WTC11 (cell line): Measurements from ENCODE around the gene FAM200A.

Experiments
- CTCF ChIP-seq: fragments of 200-600 bp; IDR thresholded peaks from 2 replicates; pipeline ENCODE4 v1.8.0; 2022; ENCODE audit warnings: antibody characterized with exemption
- ELF4 ChIP-seq: sonication (generic); formaldehyde crosslinking; IDR thresholded peaks from 2 replicates; pipeline ENCODE4 v1.8.1; 2022; ENCODE audit warnings: low read depth, mild to moderate bottlenecking, moderate library complexity, missing genetic modification reagents
- FOXP1 ChIP-seq: sonication (generic); formaldehyde crosslinking; IDR thresholded peaks from 2 replicates; pipeline ENCODE4 v1.8.0; 2022; ENCODE audit warnings: missing genetic modification reagents, mild to moderate bottlenecking, moderate library complexity, borderline replicate concordance
- IRF2 ChIP-seq: sonication (generic); formaldehyde crosslinking; IDR thresholded peaks from 2 replicates; pipeline ENCODE4 v1.8.0; 2022; ENCODE audit warnings: low read depth, missing genetic modification reagents, borderline replicate concordance
- JUN ChIP-seq: sonication (generic); formaldehyde crosslinking; IDR thresholded peaks from 2 replicates; pipeline ENCODE4 v1.8.0; 2023; ENCODE audit warnings: mild to moderate bottlenecking, missing genetic modification reagents
- NFATC4 ChIP-seq: fragments of 250-450 bp; sonication (Bioruptor Pico); IDR thresholded peaks from 2 replicates; pipeline ENCODE4 v1.9.0; 2021; ENCODE audit warnings: mild to moderate bottlenecking
- NR2C2 ChIP-seq: sonication (generic); formaldehyde crosslinking; IDR thresholded peaks from 2 replicates; pipeline ENCODE4 v1.8.0; 2022; ENCODE audit warnings: mild to moderate bottlenecking, missing genetic modification reagents
- SP1 ChIP-seq: sonication (generic); formaldehyde crosslinking; conservative IDR thresholded peaks from 2 replicates; pipeline ENCODE4 v1.8.1; 2022; ENCODE audit warnings: missing genetic modification reagents
- STAT6 ChIP-seq: sonication (generic); formaldehyde crosslinking; conservative IDR thresholded peaks from 2 replicates; pipeline ENCODE4 v1.8.1; 2023; ENCODE audit warnings: mild to moderate bottlenecking, low read depth, missing genetic modification reagents, moderate library complexity
- TEAD4 ChIP-seq: sonication (generic); formaldehyde crosslinking; IDR thresholded peaks from 2 replicates; pipeline ENCODE4 v1.8.0; 2022; ENCODE audit warnings: mild to moderate bottlenecking, missing genetic modification reagents
- ZNF263 ChIP-seq: sonication (generic); formaldehyde crosslinking; IDR thresholded peaks from 2 replicates; pipeline ENCODE4 v1.8.1; 2022; ENCODE audit warnings: low read depth, mild to moderate bottlenecking, moderate library complexity, missing genetic modification reagents
- TF ChIP-seq, protein P1 (sequence below): sonication (generic); formaldehyde crosslinking; IDR thresholded peaks from 2 replicates; pipeline ENCODE4 v1.8.1; 2023; ENCODE audit warnings: mild to moderate bottlenecking, missing genetic modification reagents, borderline replicate concordance
- TF ChIP-seq, protein P2 (sequence below): sonication (generic); formaldehyde crosslinking; IDR thresholded peaks from 2 replicates; pipeline ENCODE4 v1.8.0; 2022; ENCODE audit warnings: mild to moderate bottlenecking, missing genetic modification reagents
- TF ChIP-seq, protein P3 (sequence below): sonication (generic); formaldehyde crosslinking; IDR thresholded peaks from 2 replicates; pipeline ENCODE4 v1.8.1; 2023; ENCODE audit warnings: mild to moderate bottlenecking, missing genetic modification reagents, moderate library complexity

- TF ChIP-seq SP1 (no peak), ZNF263 (CRISPR knock-in tag) (no peak), JUN (CRISPR knock-in tag) (no peak), NR2C2 (CRISPR knock-in tag) (no peak), ELF4 (CRISPR knock-in tag) (no peak), CTCF (no peak), TEAD4 (no peak), IRF2 (CRISPR knock-in tag) (no peak), STAT6 (no peak), FOXP1 (no peak), NFATC4 (CRISPR knock-in tag) (no peak)
- TF ChIP-seq, protein P1, sequence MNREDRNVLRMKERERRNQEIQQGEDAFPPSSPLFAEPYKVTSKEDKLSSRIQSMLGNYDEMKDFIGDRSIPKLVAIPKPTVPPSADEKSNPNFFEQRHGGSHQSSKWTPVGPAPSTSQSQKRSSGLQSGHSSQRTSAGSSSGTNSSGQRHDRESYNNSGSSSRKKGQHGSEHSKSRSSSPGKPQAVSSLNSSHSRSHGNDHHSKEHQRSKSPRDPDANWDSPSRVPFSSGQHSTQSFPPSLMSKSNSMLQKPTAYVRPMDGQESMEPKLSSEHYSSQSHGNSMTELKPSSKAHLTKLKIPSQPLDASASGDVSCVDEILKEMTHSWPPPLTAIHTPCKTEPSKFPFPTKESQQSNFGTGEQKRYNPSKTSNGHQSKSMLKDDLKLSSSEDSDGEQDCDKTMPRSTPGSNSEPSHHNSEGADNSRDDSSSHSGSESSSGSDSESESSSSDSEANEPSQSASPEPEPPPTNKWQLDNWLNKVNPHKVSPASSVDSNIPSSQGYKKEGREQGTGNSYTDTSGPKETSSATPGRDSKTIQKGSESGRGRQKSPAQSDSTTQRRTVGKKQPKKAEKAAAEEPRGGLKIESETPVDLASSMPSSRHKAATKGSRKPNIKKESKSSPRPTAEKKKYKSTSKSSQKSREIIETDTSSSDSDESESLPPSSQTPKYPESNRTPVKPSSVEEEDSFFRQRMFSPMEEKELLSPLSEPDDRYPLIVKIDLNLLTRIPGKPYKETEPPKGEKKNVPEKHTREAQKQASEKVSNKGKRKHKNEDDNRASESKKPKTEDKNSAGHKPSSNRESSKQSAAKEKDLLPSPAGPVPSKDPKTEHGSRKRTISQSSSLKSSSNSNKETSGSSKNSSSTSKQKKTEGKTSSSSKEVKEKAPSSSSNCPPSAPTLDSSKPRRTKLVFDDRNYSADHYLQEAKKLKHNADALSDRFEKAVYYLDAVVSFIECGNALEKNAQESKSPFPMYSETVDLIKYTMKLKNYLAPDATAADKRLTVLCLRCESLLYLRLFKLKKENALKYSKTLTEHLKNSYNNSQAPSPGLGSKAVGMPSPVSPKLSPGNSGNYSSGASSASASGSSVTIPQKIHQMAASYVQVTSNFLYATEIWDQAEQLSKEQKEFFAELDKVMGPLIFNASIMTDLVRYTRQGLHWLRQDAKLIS (CRISPR knock-in tag): no peak
- TF ChIP-seq, protein P2, sequence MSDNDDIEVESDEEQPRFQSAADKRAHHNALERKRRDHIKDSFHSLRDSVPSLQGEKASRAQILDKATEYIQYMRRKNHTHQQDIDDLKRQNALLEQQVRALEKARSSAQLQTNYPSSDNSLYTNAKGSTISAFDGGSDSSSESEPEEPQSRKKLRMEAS (CRISPR knock-in tag): no peak
- TF ChIP-seq, protein P3, sequence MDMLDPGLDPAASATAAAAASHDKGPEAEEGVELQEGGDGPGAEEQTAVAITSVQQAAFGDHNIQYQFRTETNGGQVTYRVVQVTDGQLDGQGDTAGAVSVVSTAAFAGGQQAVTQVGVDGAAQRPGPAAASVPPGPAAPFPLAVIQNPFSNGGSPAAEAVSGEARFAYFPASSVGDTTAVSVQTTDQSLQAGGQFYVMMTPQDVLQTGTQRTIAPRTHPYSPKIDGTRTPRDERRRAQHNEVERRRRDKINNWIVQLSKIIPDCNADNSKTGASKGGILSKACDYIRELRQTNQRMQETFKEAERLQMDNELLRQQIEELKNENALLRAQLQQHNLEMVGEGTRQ (CRISPR knock-in tag): no peak
Observed at GRCh38 chr7:99499371-99499720, 52.6 kb downstream of the FAM200A start.
